ENCODE measurements around the gene PEX11A. TPM values are rescaled to one million over a fixed set of nuclear protein-coding genes. Genes with fewer than 3 reads are reported as not detected.

PEX11A gene
- polyA plus RNA-seq (2013), result 5.8 TPM

DNA sequence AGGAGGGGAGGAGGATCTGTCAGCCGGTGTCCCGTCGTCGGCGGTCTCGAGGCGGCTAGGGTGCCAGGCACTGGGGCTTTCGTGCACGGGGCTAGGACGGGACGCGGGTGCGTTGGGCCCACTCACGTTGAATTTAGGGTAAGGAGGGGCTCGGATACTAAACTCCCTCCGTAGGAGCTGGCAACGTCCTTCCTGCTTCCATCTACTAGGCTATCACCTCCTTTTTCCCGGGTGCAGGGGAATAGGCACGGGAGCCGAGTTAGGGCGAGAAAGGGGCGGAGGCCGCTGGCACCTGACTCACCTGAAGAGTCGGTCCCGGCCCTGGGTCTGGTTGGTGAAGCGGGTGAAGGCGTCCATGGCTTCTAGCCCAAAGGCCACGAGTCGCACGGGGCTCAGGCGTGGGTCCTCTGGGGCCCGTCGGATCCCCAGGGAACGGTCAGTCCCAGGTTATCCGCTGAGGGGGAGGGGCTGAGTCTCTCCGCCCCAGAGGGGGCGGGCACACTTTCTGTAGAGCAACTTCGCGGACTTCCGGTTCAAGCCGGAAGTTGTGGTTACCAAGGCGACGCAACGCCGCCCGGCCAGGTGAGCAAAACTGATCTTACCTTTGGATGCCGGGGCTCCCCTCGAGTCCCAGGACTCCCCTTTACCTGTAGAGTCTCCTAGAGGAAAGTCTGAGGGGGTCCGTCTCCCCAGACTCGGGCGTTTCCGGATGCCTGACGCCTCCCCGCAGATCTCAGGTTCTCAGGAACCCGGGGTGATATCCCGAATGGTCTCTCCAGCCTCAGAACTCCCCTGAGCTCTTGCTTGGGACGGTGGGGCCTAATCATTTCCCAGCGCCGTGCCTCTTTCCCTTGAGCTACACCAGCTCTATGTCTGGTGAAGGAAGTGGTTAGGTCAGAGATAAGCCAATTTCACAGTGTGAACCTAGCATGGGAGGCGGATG, at the start of gene PEX11A, which contains the start of gene WDR93:
PEX11A (minus strand) TSS at position 479 of the 943 bp plus-strand sequence; CDS start at position 357, 122 bp downstream.
WDR93 (plus strand) TSS at position 536 of the 943 bp plus-strand sequence. CDS start 10,936 bp downstream, outside the sequence.
- H3K36me3 ChIP-seq (ENCODE audit: control insufficient read depth in 4 of 4, insufficient read depth in 4 of 4, low read length in 3 of 4), result no peaks in the 10 kb centered on the region
- peak within 1 kb of the TSS in 1 of 2 experiments; percentile 55 for H3K27ac ChIP-seq (ENCODE audit: insufficient read depth in 1 of 2, low read depth in 1 of 2, low read length in 2 of 2, poor library complexity in 1 of 2, severe bottlenecking in 2 of 2)
- H3K9me3 ChIP-seq (ENCODE audit: control extremely low read depth in 1 of 5, control insufficient read depth in 4 of 5, insufficient read depth in 2 of 5, low read depth in 1 of 5, low read length in 4 of 5), result no peaks in the 10 kb centered on the region
- H3K4me1 ChIP-seq (ENCODE audit: control extremely low read depth in 1 of 4, control insufficient read depth in 4 of 4, insufficient read depth in 4 of 4, low read length in 3 of 4), result peaks cover 0 to 17% (median 7%) of the 10 kb centered on the region in 4 experiments
- DNase-seq, result peak; percentile 60 to 64 (median 63)
- CTCF ChIA-PET, result interaction anchor here (1.7 kb wide), 1 partner anchor 14 kb away, joined by 4 read pairs; no protein-coding TSS in a partner anchor
- no peaks in the 10 kb centered on the region for H3K27me3 ChIP-seq (replicated peaks in 2 of 5; ENCODE audit: control insufficient read depth in 4 of 5, insufficient read depth in 5 of 5, low read length in 4 of 5)
- POLR2A ChIA-PET, result interaction anchor here (0.6 kb wide), 1 partner anchor 734 kb away, joined by 4 read pairs; no protein-coding TSS in a partner anchor
- H3K4me3 ChIP-seq (ENCODE audit: control insufficient read depth in 1 of 7, extremely low read depth in 1 of 7, insufficient read depth in 4 of 7, low read depth in 2 of 7, low read length in 6 of 7), result peak within 1 kb of the TSS; percentile 75 to 99 (median 87)
- 2% methylated on average over 41 of the region's 60 CpGs for WGBS (ENCODE audit: insufficient coverage)

DNA sequence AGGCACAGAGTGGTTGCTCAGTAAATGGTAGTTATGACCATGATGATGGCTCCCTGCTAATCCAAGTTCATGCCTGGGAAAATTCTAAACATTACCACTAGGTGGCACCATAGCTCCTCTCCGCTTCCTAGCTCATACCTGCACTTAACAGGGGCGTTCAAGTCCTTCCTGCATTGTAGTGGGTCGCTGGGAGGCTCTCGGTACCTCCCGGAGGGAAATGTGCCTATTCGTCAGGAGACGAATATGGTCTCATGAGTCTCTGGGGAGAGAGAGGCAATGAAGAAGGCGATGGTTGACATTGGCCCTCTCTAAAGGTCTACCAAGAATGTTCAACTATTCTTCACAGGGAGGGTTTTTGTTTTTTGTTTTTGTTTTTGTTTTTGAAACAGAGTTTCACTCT, 49.6 kb upstream of the PEX11A start:
- H3K4me3 ChIP-seq (ENCODE audit: control insufficient read depth in 1 of 7, extremely low read depth in 1 of 7, insufficient read depth in 4 of 7, low read depth in 2 of 7, low read length in 6 of 7), result peak overlapping the region in 2 of 7 experiments; percentile 20 to 66
- no peaks in the 10 kb centered on the region for H3K9me3 ChIP-seq (ENCODE audit: control extremely low read depth in 1 of 5, control insufficient read depth in 4 of 5, insufficient read depth in 2 of 5, low read depth in 1 of 5, low read length in 4 of 5)
- DNase-seq, result peak; percentile 76 to 85 (median 78)
- H3K36me3 ChIP-seq (ENCODE audit: control insufficient read depth in 4 of 4, insufficient read depth in 4 of 4, low read length in 3 of 4), result no peaks in the 10 kb centered on the region
- CTCF ChIA-PET, result interaction anchor here (0.7 to 5.8 kb wide), 15 partner anchors 8 to 343 kb away, joined by 3 to 36 read pairs (median 4); partner anchors contain the start of gene AP3S2
- H3K27ac ChIP-seq (ENCODE audit: insufficient read depth in 1 of 2, low read depth in 1 of 2, low read length in 2 of 2, poor library complexity in 1 of 2, severe bottlenecking in 2 of 2), result no peak overlapping the region
- POLR2A ChIA-PET, result no interaction called here
- H3K4me1 ChIP-seq (ENCODE audit: control extremely low read depth in 1 of 4, control insufficient read depth in 4 of 4, insufficient read depth in 4 of 4, low read length in 3 of 4), result peaks cover 0 to 2% (median 0%) of the 10 kb centered on the region in 4 experiments
- 0% methylated on average over 7 of the region's 8 CpGs for WGBS (ENCODE audit: insufficient coverage)
- H3K27me3 ChIP-seq (replicated peaks in 2 of 5; ENCODE audit: control insufficient read depth in 4 of 5, insufficient read depth in 5 of 5, low read length in 4 of 5), result no peaks in the 10 kb centered on the region

DNA sequence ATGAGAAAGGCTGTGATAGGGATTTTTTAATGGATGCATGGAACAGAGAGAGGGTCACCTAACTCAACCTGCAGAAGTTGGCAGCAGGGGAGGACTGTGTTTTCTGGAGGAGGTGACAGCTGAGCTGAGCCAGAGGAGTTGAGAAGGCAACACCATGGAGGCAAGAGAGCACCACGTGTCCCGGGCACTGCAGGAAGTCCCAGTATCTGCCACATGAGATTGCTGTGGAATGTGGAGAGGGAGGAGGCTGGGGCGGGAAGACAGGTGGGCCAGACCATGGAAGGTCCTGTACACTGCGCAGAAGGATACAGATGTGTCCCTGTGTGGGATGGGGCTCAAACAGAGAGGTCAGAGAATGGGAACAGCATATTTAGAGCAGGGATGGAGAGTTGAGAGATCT, 45.2 kb upstream of the PEX11A start:
- Histone ChIP-seq H3K36me3 (ENCODE audit: control insufficient read depth in 4 of 4, insufficient read depth in 4 of 4, low read length in 3 of 4) (no peaks in the 10 kb centered on the region), H3K4me3 (ENCODE audit: control insufficient read depth in 1 of 7, extremely low read depth in 1 of 7, insufficient read depth in 4 of 7, low read depth in 2 of 7, low read length in 6 of 7) (no peak overlapping the region), H3K9me3 (ENCODE audit: control extremely low read depth in 1 of 5, control insufficient read depth in 4 of 5, insufficient read depth in 2 of 5, low read depth in 1 of 5, low read length in 4 of 5) (no peaks in the 10 kb centered on the region), H3K27me3 (replicated peaks in 2 of 5; ENCODE audit: control insufficient read depth in 4 of 5, insufficient read depth in 5 of 5, low read length in 4 of 5) (peaks cover 0 to 2% (median 0%) of the 10 kb centered on the region in 5 experiments), H3K4me1 (ENCODE audit: control extremely low read depth in 1 of 4, control insufficient read depth in 4 of 4, insufficient read depth in 4 of 4, low read length in 3 of 4) (peaks cover 0 to 2% (median 0%) of the 10 kb centered on the region in 4 experiments), H3K27ac (ENCODE audit: insufficient read depth in 1 of 2, low read depth in 1 of 2, low read length in 2 of 2, poor library complexity in 1 of 2, severe bottlenecking in 2 of 2) (no peak overlapping the region)
- POLR2A ChIA-PET, result no interaction called here
- no peak for DNase-seq
- 85% methylated on average over 4 of the region's 4 CpGs for WGBS (ENCODE audit: insufficient coverage)
- CTCF ChIA-PET, result interaction anchor here (1.4 kb wide), 1 partner anchor 14 kb away, joined by 3 read pairs; no protein-coding TSS in a partner anchor

DNA sequence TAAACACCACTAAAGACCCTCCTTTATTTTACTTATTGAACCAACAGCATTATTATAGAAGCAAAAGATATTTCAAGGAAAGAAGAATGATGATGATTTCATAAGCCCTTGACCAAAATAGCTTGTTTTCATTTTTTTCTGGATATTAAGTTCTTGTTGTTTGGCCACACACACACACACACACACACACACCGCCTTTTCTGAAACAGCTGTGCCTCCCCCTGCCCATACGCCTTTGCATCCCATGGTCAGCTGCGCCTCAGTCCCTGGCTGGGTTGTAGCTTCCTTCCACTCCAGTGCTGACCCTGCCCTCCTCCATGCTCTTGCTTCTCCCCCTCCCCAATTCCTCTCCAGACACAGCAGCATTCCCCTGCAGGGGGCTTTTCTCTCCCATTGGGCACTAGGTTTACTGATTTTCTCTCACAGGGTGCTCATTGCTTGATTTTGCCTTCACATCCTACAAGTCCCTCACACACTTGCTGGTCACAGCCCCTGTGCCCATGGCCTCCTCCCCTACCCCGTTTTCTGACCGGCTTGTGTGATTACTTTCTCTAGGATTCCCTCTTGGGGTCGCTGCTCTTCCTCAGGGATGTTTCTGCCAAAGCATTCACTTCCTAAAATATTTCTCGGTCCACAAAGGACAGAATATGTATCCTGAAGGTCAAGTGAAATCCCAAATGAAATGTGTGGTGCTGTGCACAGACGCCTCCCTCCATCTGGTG, 42.1 kb upstream of the PEX11A start:
- no peaks in the 10 kb centered on the region for H3K4me1 ChIP-seq (ENCODE audit: control extremely low read depth in 1 of 4, control insufficient read depth in 4 of 4, insufficient read depth in 4 of 4, low read length in 3 of 4)
- DNase-seq, result no peak
- POLR2A ChIA-PET, result no interaction called here
- no peaks in the 10 kb centered on the region for H3K36me3 ChIP-seq (ENCODE audit: control insufficient read depth in 4 of 4, insufficient read depth in 4 of 4, low read length in 3 of 4)
- CTCF ChIA-PET, result interaction anchor here (0.9 to 2.1 kb wide), 4 partner anchors 7 to 104 kb away, joined by 3 to 7 read pairs (median 4); no protein-coding TSS in a partner anchor
- WGBS (ENCODE audit: insufficient coverage), result 93% methylated on average over 7 of the region's 8 CpGs
- no peaks in the 10 kb centered on the region for H3K9me3 ChIP-seq (ENCODE audit: control extremely low read depth in 1 of 5, control insufficient read depth in 4 of 5, insufficient read depth in 2 of 5, low read depth in 1 of 5, low read length in 4 of 5)
- no peak overlapping the region for H3K27ac ChIP-seq (ENCODE audit: insufficient read depth in 1 of 2, low read depth in 1 of 2, low read length in 2 of 2, poor library complexity in 1 of 2, severe bottlenecking in 2 of 2)
- H3K27me3 ChIP-seq (replicated peaks in 2 of 5; ENCODE audit: control insufficient read depth in 4 of 5, insufficient read depth in 5 of 5, low read length in 4 of 5), result peaks cover 0 to 2% (median 0%) of the 10 kb centered on the region in 5 experiments
- H3K4me3 ChIP-seq (ENCODE audit: control insufficient read depth in 1 of 7, extremely low read depth in 1 of 7, insufficient read depth in 4 of 7, low read depth in 2 of 7, low read length in 6 of 7), result no peak overlapping the region

DNA sequence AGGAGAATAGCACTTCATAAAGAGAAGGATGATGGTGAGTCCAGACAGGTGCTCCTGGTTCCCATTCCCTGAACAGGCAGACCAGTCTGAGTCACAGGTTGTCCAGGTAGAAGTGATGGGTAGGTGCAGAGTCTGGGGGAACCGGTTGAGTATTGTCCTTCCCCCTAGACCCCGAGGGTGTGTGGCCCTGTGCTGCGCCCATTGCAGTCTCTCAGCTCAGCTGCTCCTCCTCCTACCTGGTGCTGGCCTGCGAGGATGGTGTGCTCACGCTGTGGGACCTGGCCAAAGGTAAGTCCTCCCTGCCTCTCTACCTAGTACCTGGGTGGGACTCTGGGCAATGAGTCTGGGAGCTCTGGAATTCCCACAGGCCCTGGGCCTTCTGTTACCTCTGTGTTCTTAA, 40.7 kb upstream of the PEX11A start:
- no peaks in the 10 kb centered on the region for H3K4me1 ChIP-seq (ENCODE audit: control extremely low read depth in 1 of 4, control insufficient read depth in 4 of 4, insufficient read depth in 4 of 4, low read length in 3 of 4)
- H3K27ac ChIP-seq (ENCODE audit: insufficient read depth in 1 of 2, low read depth in 1 of 2, low read length in 2 of 2, poor library complexity in 1 of 2, severe bottlenecking in 2 of 2), result no peak overlapping the region
- no peak for DNase-seq
- WGBS (ENCODE audit: insufficient coverage), result 95% methylated on average over 3 of the region's 5 CpGs
- H3K9me3 ChIP-seq (ENCODE audit: control extremely low read depth in 1 of 5, control insufficient read depth in 4 of 5, insufficient read depth in 2 of 5, low read depth in 1 of 5, low read length in 4 of 5), result no peaks in the 10 kb centered on the region
- no peaks in the 10 kb centered on the region for H3K36me3 ChIP-seq (ENCODE audit: control insufficient read depth in 4 of 4, insufficient read depth in 4 of 4, low read length in 3 of 4)
- no peak overlapping the region for H3K4me3 ChIP-seq (ENCODE audit: control insufficient read depth in 1 of 7, extremely low read depth in 1 of 7, insufficient read depth in 4 of 7, low read depth in 2 of 7, low read length in 6 of 7)
- ChIA-PET POLR2A (no interaction called here), CTCF (interaction anchor here (0.7 to 2.1 kb wide), 5 partner anchors 9 to 176 kb away, joined by 3 to 7 read pairs (median 4); no protein-coding TSS in a partner anchor)
- peaks cover 0 to 4% (median 0%) of the 10 kb centered on the region in 5 experiments for H3K27me3 ChIP-seq (replicated peaks in 2 of 5; ENCODE audit: control insufficient read depth in 4 of 5, insufficient read depth in 5 of 5, low read length in 4 of 5)

- ChIA-PET POLR2A (no interaction called here), CTCF (no interaction called here)
- DNase-seq, result no peak
- peaks cover 0 to 9% (median 5%) of the 10 kb centered on the region in 5 experiments for H3K9me3 ChIP-seq (ENCODE audit: control extremely low read depth in 1 of 5, control insufficient read depth in 4 of 5, insufficient read depth in 2 of 5, low read depth in 1 of 5, low read length in 4 of 5)
- no peaks in the 10 kb centered on the region for H3K4me1 ChIP-seq (ENCODE audit: control extremely low read depth in 1 of 4, control insufficient read depth in 4 of 4, insufficient read depth in 4 of 4, low read length in 3 of 4)
- 67% methylated on average over 2 of the region's 2 CpGs for WGBS (ENCODE audit: insufficient coverage)
- peaks cover 0 to 4% (median 0%) of the 10 kb centered on the region in 5 experiments for H3K27me3 ChIP-seq (replicated peaks in 2 of 5; ENCODE audit: control insufficient read depth in 4 of 5, insufficient read depth in 5 of 5, low read length in 4 of 5)
- H3K4me3 ChIP-seq (ENCODE audit: control insufficient read depth in 1 of 7, extremely low read depth in 1 of 7, insufficient read depth in 4 of 7, low read depth in 2 of 7, low read length in 6 of 7), result no peak overlapping the region
- H3K36me3 ChIP-seq (ENCODE audit: control insufficient read depth in 4 of 4, insufficient read depth in 4 of 4, low read length in 3 of 4), result no peaks in the 10 kb centered on the region
- no peak overlapping the region for H3K27ac ChIP-seq (ENCODE audit: insufficient read depth in 1 of 2, low read depth in 1 of 2, low read length in 2 of 2, poor library complexity in 1 of 2, severe bottlenecking in 2 of 2)
These were observed 37.7 kb upstream of the PEX11A start for GRCh38 chr15:89728254-89728653.

All from common myeloid progenitor, CD34-positive (primary cell).